ENCODE results near the gene ZNF423.
A peak's percentile ranks its signal among the peaks of the same experiment; 100 is the strongest.

The ZNF423 gene

GRCh38 chr16:49645263-49645662 is 210.6 kb downstream of the ZNF423 start:
- no peak for DNase-seq

- no peak for DNase-seq
Measured at GRCh38 chr16:49644145-49644463, 211.8 kb downstream of the ZNF423 start.

GRCh38 chr16:49643429-49644144 is 212.3 kb downstream of the ZNF423 start:
- no peak for DNase-seq

GRCh38 chr16:49641250-49641649 is 214.7 kb downstream of the ZNF423 start:
- DNase-seq = no peak

GRCh38 chr16:49640581-49640980 is 215.3 kb downstream of the ZNF423 start:
- DNase-seq = no peak

GRCh38 chr16:49639739-49640431 is 216.0 kb downstream of the ZNF423 start:
- peak in 17 of 51 donors; percentile 6 to 67 (median 35) for DNase-seq

- no peak for DNase-seq
Measured at GRCh38 chr16:49638673-49639610, 217.0 kb downstream of the ZNF423 start.

GRCh38 chr16:49637933-49638672 is 217.8 kb downstream of the ZNF423 start:
- DNase-seq = peak in 2 of 51 donors; percentile 18 to 35

GRCh38 chr16:49637511-49637910 is 218.4 kb downstream of the ZNF423 start:
- DNase-seq = no peak

- DNase-seq = no peak
Measured at GRCh38 chr16:49636608-49637007, 219.3 kb downstream of the ZNF423 start.

GRCh38 chr16:49635591-49636581 is 220.0 kb downstream of the ZNF423 start:
- no peak for DNase-seq

- DNase-seq = no peak
Measured at GRCh38 chr16:49635009-49635350, 220.9 kb downstream of the ZNF423 start.

GRCh38 chr16:49634235-49635008 is 221.5 kb downstream of the ZNF423 start:
- no peak for DNase-seq

GRCh38 chr16:49632795-49633184 is 223.1 kb downstream of the ZNF423 start:
- no peak for DNase-seq

GRCh38 chr16:49632086-49632794 is 223.7 kb downstream of the ZNF423 start:
- no peak for DNase-seq

- DNase-seq = peak in 7 of 51 donors; percentile 6 to 39 (median 11)
Measured at GRCh38 chr16:49631187-49632041, 224.5 kb downstream of the ZNF423 start.

- no peak for DNase-seq
Measured at GRCh38 chr16:49630783-49631182, 225.1 kb downstream of the ZNF423 start.

GRCh38 chr16:49629851-49630250 is 226.1 kb downstream of the ZNF423 start:
- DNase-seq = no peak

Measured in hypothalamus (tissue), 51 donors.